ENCODE results near the gene MTMR1.

Gene MTMR1

GRCh38 chrX:150761176-150761818, 68.1 kb downstream of the MTMR1 start:
- TF ChIP-seq TOX (CRISPR knock-in tag; IDR thresholded peaks at IDR 0.05; ENCODE audit: borderline replicate concordance): no peak
- TF ChIP-seq ISL1 (CRISPR knock-in tag; IDR thresholded peaks at IDR 0.05): no peak
- TF ChIP-seq BACH2 (CRISPR knock-in tag; IDR thresholded peaks at IDR 0.05; ENCODE audit: borderline replicate concordance): no peak
- TF ChIP-seq RARB (CRISPR knock-in tag; IDR thresholded peaks at IDR 0.05): no peak
- no peak for TF ChIP-seq CREB5 (CRISPR knock-in tag; IDR thresholded peaks at IDR 0.05; ENCODE audit: low read depth)
- no peak for TF ChIP-seq ZNF8 (CRISPR knock-in tag; IDR thresholded peaks at IDR 0.05)
- TF ChIP-seq ESRRG (CRISPR knock-in tag; IDR thresholded peaks at IDR 0.05): no peak
- TF ChIP-seq ARNTL (CRISPR knock-in tag; IDR thresholded peaks at IDR 0.05; ENCODE audit: borderline replicate concordance, low read depth): no peak
- TF ChIP-seq ZNF565 (CRISPR knock-in tag; conservative IDR thresholded peaks at IDR 0.05; ENCODE audit: low read depth): no peak
- TF ChIP-seq TSHZ2 (CRISPR knock-in tag; IDR thresholded peaks at IDR 0.05): no peak
- no peak for TF ChIP-seq CSRNP3 (CRISPR knock-in tag; IDR thresholded peaks at IDR 0.05)
- no peak for TF ChIP-seq ZNF70 (CRISPR knock-in tag; IDR thresholded peaks at IDR 0.05)
- no peak for TF ChIP-seq OSR1 (CRISPR knock-in tag; IDR thresholded peaks at IDR 0.05)
- TF ChIP-seq PPARA (CRISPR knock-in tag; IDR thresholded peaks at IDR 0.05; ENCODE audit: borderline replicate concordance): no peak
- TF ChIP-seq CSDC2 (CRISPR knock-in tag; IDR thresholded peaks at IDR 0.05): no peak
- no peak for TF ChIP-seq GLIS3 (CRISPR knock-in tag; IDR thresholded peaks at IDR 0.05)
- no peak for TF ChIP-seq SNAI2 (CRISPR knock-in tag; IDR thresholded peaks at IDR 0.05)
- ATAC-seq: no peak; the same call in 2 of the 3 replicates

GRCh38 chrX:150761819-150762216, 68.6 kb downstream of the MTMR1 start:
- no peak for ATAC-seq
- TF ChIP-seq POU6F1 (CRISPR knock-in tag; IDR thresholded peaks at IDR 0.05; ENCODE audit: borderline replicate concordance, low read depth) (no peak), PPARA (CRISPR knock-in tag; IDR thresholded peaks at IDR 0.05; ENCODE audit: borderline replicate concordance) (no peak), TCF4 (CRISPR knock-in tag; IDR thresholded peaks at IDR 0.05; ENCODE audit: borderline replicate concordance) (no peak), ARNTL (CRISPR knock-in tag; IDR thresholded peaks at IDR 0.05; ENCODE audit: borderline replicate concordance, low read depth) (no peak), ZC3H10 (CRISPR knock-in tag; IDR thresholded peaks at IDR 0.05) (no peak), OSR1 (CRISPR knock-in tag; IDR thresholded peaks at IDR 0.05) (no peak), GLIS3 (CRISPR knock-in tag; IDR thresholded peaks at IDR 0.05) (no peak), CREB5 (CRISPR knock-in tag; IDR thresholded peaks at IDR 0.05; ENCODE audit: low read depth) (no peak), ZFP3 (CRISPR knock-in tag; IDR thresholded peaks at IDR 0.05) (no peak), TSHZ2 (CRISPR knock-in tag; IDR thresholded peaks at IDR 0.05) (no peak)
